Right lobe of liver (tissue), 6 donors: ENCODE results near the gene CA5A. TPM values are rescaled to one million over a fixed set of nuclear protein-coding genes. Genes with fewer than 3 reads are reported as not detected.
"Not testable (repeated sequence)": the region's sequence is repeated elsewhere in the genome, so short reads cannot be mapped to it uniquely, and the experiment has no call there.

Source experiments
- ATAC-seq, 4 donors: fragments of 200-7000 bp; cut with Tn5 transposase; one replicate each; pipeline ENCODE4 v1.9.1; 2020; ENCODE audit warnings: mild to moderate bottlenecking in 4 of 4, moderate library complexity in 4 of 4
- DNase-seq, 3 donors: peaks; one replicate each; pipeline ENCODE4 v3.0.0-alpha.2; 2020
- H3K27ac ChIP-seq, 3 donors: fragments of 200-600 bp; one replicate each; pipeline ENCODE4 v1.8.0; 2022
- H3K27me3 ChIP-seq, 2 donors: fragments of 200-600 bp; one replicate each; pipeline ENCODE4 v1.8.0; 2022
- H3K36me3 ChIP-seq, 4 donors: fragments of 200-600 bp; sonication (generic) in 1 of 4; one replicate each; pipeline versions ENCODE4 v1.5.1 to v1.8.0; 2017 to 2022; ENCODE audit warnings: control low read depth in 1 of 4
- H3K4me1 ChIP-seq, 4 donors: fragments of 200-600 bp; sonication (generic) in 1 of 4; one replicate each; pipeline versions ENCODE4 v1.5.1 to v1.8.0; 2017 to 2022; ENCODE audit warnings: control low read depth in 1 of 4
- H3K4me3 ChIP-seq, 3 donors: fragments of 200-600 bp; one replicate each; pipeline ENCODE4 v1.8.0; 2022
- H3K9me3 ChIP-seq, 4 donors: fragments of 200-600 bp; sonication (generic) in 1 of 4; one replicate each; pipeline versions ENCODE4 v1.5.1 to v1.8.0; 2017 to 2022; ENCODE audit warnings: control low read depth in 1 of 4
- POLR2A ChIP-seq: fragments of 450-650 bp; IDR thresholded peaks from one replicate; pipeline ENCODE4 v1.6.1; 2017; ENCODE audit warnings: antibody characterized with exemption, mild to moderate bottlenecking
- WGBS: methylation state at CpG from one replicate; pipeline ENCODE4 v1.1.6; 2018; ENCODE audit warnings: low coverage, low lambda C conversion rate; ENCODE audit not compliant: insufficient coverage; ENCODE audit errors: missing lambda C conversion rate; 5-methylcytosine and 5-hydroxymethylcytosine counted together
- intact Hi-C, 2 donors: fragments of 100-400 bp; cut with DNase I; formaldehyde crosslinking; loops; one replicate each; pipeline versions ENCODE4 v1.11.2 to v1.14.1; 2022
- long read RNA-seq: library from polyadenylated mRNA; unstranded; transcript quantifications from one replicate; pipeline ENCODE4 v2.0.0, GENCODE V29; 2019
- total RNA-seq, 6 experiments: library from RNA; depleted of rRNA in 2 of 6; stranded (reverse); fragments of >200 nt in 2 of 6; fragmentation: NEBNext Ultra II Directional in 3 of 6; extraction: Animal tissue kit (Norgen Biotek cat#: 25700) in 3 of 6; gene quantifications; one replicate each; pipeline versions ENCODE4 v1.1.0 to v1.2.4, GENCODE V29; 2016 to 2023
- TF ChIP-seq, protein P1 (sequence below), 4 donors: fragments of 200-600 bp in 3 of 4; fragments of 450-650 bp in 1 of 4; IDR thresholded peaks; one replicate each; pipeline versions ENCODE4 v1.5.1 to v1.8.0; 2016 to 2022; ENCODE audit warnings: antibody characterized with exemption in 4 of 4, mild to moderate bottlenecking in 2 of 4
- donor health status: DM: no; HTN: yes; CAD: no.
- donor health status: DM: no; HTN: no; CAD: no.
- donor health status: DM: no; HTN: no; CAD: no.
- donor health status: DM: no; HTN: yes; CAD: no.
- donor health status: DM: no; HTN: yes; CAD: no.

CA5A gene
- 10 to 100 TPM; 26.5 to 59.6 (median 30.2) TPM for total RNA-seq
- long read RNA-seq, full-length matches to known transcripts, result 3 of 8 reads
- long read RNA-seq, partial matches to known transcripts, result 1 of 8 reads
- long read RNA-seq, other reads (novel, unspliced or antisense), result 4 of 8 reads

DNA sequence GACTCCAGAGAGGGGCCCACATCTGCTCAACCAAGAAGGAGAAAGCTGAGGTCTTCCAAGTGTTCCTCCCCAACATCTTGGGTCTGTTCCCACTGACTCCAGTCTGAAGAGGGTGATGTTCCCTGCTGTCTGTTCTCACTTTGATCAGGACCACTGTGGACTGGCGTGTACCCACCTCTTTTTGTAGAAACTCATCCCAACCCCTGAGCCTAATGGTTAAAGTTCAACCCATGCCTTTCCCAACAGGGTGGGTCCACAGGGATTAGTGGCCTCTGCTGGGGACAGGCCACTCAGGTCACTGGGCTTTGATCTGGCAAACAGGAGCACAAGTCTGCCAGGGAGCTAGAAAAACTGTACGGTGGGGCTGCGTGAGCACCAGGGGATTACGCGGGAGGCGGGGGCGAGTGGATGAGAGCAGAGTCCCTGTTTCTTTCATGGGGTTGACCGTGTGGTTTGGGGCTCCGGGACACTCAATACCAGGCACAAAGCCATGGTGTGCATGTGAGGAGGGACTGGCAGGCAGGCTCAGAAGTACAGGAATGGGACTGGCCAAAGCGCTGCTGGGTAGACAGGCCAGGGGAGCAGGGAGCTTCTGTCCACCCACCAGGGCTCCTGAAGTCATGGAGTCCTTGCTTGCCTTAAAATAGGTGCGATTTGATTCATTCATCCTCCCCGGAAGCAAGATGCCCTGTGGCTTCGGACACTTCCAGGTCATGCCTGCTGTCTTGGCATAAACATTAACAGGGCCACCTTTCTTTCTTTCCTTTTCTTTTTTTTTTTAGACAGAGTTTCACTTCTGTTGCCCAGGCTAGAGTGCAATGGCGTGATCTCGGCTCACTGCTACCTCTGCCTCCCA is at the start of gene CA5A:
Gene CA5A, minus strand, starts transcription at position 155 of the 856 bp plus-strand sequence. Its CDS starts 79 bp downstream, at position 76.
- Histone ChIP-seq H3K4me3 (peak within 1 kb of the TSS; percentile 46 to 74 (median 62)), H3K36me3 (no peaks in the 10 kb centered on the region), H3K27me3 (no peaks in the 10 kb centered on the region), H3K4me1 (peaks cover 0 to 23% (median 8%) of the 10 kb centered on the region in 4 donors), H3K9me3 (no peaks in the 10 kb centered on the region), H3K27ac (peak within 1 kb of the TSS; percentile 57 to 93 (median 84))
- WGBS, result 31% methylated on average over 13 of the region's 15 CpGs
- ATAC-seq, result peak; percentile 67 to 87 (median 82)
- intact Hi-C loops, result no loop called here
- peak; percentile 73 to 93 (median 90) for DNase-seq
- TF ChIP-seq, protein P1, sequence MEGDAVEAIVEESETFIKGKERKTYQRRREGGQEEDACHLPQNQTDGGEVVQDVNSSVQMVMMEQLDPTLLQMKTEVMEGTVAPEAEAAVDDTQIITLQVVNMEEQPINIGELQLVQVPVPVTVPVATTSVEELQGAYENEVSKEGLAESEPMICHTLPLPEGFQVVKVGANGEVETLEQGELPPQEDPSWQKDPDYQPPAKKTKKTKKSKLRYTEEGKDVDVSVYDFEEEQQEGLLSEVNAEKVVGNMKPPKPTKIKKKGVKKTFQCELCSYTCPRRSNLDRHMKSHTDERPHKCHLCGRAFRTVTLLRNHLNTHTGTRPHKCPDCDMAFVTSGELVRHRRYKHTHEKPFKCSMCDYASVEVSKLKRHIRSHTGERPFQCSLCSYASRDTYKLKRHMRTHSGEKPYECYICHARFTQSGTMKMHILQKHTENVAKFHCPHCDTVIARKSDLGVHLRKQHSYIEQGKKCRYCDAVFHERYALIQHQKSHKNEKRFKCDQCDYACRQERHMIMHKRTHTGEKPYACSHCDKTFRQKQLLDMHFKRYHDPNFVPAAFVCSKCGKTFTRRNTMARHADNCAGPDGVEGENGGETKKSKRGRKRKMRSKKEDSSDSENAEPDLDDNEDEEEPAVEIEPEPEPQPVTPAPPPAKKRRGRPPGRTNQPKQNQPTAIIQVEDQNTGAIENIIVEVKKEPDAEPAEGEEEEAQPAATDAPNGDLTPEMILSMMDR (IDR thresholded peaks at IDR 0.05), result peak in 1 of 4 donors; percentile 7
- TF ChIP-seq POLR2A, result peak; percentile 67

DNA sequence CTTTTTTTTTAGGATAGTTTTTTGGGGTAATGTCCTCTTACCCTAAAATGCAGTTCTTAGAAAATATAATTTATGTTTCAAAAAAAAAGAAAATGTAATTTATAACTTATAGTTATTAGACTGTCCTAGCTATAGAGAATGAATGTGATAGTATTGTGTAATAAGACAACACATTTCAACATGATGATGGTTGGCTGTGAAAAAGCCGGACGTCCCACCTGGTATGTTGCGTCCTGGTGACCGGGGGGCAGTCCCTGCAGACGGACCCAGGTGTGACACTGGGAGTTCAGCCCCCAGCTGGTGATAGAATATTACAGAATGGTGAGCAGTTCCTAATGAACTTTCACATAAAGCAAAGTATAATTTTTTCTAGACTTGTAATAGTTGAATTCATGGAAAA is 49.2 kb upstream of the CA5A start:
- DNase-seq, H3K27me3 ChIP-seq, H3K9me3 ChIP-seq, H3K4me3 ChIP-seq, ATAC-seq, H3K27ac ChIP-seq, intact Hi-C loops: not testable (repeated sequence)
- peaks cover 0 to 12% (median 4%) of the 10 kb centered on the region in 4 donors for H3K4me1 ChIP-seq
- WGBS, result 40% methylated on average over 5 of the region's 5 CpGs
- peaks cover 0 to 12% (median under 1%) of the 10 kb centered on the region in 4 donors for H3K36me3 ChIP-seq

DNA sequence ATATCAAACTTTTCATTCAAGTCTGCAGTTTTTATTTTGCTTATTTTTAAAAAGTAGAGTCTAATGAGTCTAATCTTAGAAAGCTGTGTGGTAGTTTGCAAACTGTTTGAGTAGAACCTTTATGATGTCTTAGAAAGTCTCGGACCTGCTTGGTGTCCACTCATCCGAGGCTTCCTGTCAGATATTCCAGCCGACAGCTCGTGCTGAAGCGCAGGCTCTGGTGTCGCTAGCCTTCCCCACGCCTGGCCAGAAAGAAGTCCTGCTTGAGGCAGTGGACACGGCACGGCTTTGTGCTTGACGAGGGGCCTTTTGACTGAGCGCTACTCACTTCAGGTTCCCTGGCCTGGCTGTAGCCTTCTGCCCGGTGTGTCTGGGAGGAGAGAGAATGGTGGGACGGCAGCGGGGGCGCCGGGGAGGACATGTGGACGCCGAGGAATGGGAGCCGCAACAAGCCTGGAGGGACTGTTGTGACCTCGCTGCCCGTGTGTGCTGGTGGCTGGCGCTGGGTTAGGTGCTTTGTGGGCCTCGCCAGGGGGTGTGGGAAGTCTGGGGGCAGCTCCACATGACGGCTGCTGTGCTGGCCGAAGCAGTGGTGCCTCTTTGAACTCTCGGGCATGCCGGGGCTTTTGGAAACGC is 48.4 kb upstream of the CA5A start:
- Histone ChIP-seq H3K27me3 (no peaks in the 10 kb centered on the region), H3K4me1 (peaks cover 0 to 20% (median 6%) of the 10 kb centered on the region in 4 donors), H3K9me3 (no peaks in the 10 kb centered on the region), H3K4me3 (no peak overlapping the region), H3K36me3 (peaks cover 0 to 12% (median under 1%) of the 10 kb centered on the region in 4 donors), H3K27ac (no peak overlapping the region)
- TF ChIP-seq POLR2A, result no peak
- TF ChIP-seq, protein P1 (IDR thresholded peaks at IDR 0.05), result no peak
- 89% methylated on average over 19 of the region's 28 CpGs for WGBS
- DNase-seq (no peak), ATAC-seq (no peak)
- intact Hi-C loops, result no loop called here

DNA sequence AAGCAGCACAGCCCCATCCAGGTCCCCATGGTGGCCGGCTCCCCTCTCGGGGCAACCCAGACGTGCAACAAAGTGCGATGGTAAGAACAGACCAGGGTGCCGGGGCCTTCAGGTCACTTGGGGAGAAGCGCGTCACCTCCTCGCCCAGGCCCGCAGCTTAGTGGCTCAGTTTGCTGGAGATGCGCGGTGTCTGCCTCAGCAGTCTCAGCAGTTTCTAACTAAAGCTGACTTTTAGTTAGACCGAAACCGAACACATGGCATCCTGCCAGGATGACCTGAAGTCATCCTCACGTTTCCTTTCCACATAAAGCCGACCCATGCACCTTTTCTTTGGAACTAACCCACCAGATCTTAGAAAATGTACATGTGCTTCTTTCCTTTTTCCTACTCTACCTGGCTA is 47.9 kb upstream of the CA5A start:
- intact Hi-C loops, H3K27ac ChIP-seq, ATAC-seq, H3K4me3 ChIP-seq, H3K9me3 ChIP-seq, DNase-seq, H3K27me3 ChIP-seq: not testable (repeated sequence)
- WGBS, result 6% methylated on average over 4 of the region's 15 CpGs
- peaks cover 0 to 12% (median under 1%) of the 10 kb centered on the region in 4 donors for H3K36me3 ChIP-seq
- peaks cover 0 to 23% (median 8%) of the 10 kb centered on the region in 4 donors for H3K4me1 ChIP-seq

DNA sequence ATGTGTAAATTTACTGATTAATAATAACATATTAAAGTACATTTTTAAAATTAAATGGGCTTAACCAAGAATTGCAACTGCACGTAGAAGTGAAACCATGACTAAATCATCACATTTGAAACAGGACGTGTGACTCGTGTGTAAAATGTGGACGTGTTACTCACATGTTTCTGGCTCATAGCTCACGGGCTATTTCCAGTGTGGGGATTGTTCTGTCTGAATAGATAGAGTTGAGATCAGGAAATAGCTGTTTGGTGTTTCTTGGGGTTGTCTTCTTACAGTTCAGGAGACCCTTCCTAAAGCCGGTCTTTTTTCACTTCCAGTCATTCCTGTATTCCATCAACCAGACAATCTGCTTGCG is 47.4 kb upstream of the CA5A start:
- Histone ChIP-seq H3K4me1 (peaks cover 0 to 28% (median 8%) of the 10 kb centered on the region in 4 donors), H3K36me3 (peaks cover 0 to 12% (median under 1%) of the 10 kb centered on the region in 4 donors)
- DNase-seq, H3K27me3 ChIP-seq, H3K9me3 ChIP-seq, intact Hi-C loops, H3K27ac ChIP-seq, H3K4me3 ChIP-seq: not testable (repeated sequence)
- peak in 1 of 4 donors; percentile 1 for ATAC-seq
- 51% methylated on average over 6 of the region's 7 CpGs for WGBS
